T-helper 2 cell treated with Interferon-gamma antibody and Interleukin-4, amounts not matched to agents 100 ng/mL and 5 ng/mL, for 36 hours (primary cell): ENCODE measurements around the gene APOBEC3C. TPM values are rescaled to one million over a fixed set of nuclear protein-coding genes. Genes with fewer than 3 reads are reported as not detected.
"Not testable (repeated sequence)": the region's sequence is repeated elsewhere in the genome, so short reads cannot be mapped to it uniquely, and the experiment has no call there.

Experiments used
- intact Hi-C: fragments of 100-400 bp; cut with micrococcal nuclease; formaldehyde crosslinking; loops from one replicate; pipeline ENCODE4 v1.15.1; 2023
- total RNA-seq: library from RNA; stranded (reverse); gene quantifications from 2 replicates; pipeline ENCODE4 v1.2.3, GENCODE V29; 2022

The APOBEC3C gene
- total RNA-seq, 1 donor from 2014 or later: 97.9 TPM

DNA sequence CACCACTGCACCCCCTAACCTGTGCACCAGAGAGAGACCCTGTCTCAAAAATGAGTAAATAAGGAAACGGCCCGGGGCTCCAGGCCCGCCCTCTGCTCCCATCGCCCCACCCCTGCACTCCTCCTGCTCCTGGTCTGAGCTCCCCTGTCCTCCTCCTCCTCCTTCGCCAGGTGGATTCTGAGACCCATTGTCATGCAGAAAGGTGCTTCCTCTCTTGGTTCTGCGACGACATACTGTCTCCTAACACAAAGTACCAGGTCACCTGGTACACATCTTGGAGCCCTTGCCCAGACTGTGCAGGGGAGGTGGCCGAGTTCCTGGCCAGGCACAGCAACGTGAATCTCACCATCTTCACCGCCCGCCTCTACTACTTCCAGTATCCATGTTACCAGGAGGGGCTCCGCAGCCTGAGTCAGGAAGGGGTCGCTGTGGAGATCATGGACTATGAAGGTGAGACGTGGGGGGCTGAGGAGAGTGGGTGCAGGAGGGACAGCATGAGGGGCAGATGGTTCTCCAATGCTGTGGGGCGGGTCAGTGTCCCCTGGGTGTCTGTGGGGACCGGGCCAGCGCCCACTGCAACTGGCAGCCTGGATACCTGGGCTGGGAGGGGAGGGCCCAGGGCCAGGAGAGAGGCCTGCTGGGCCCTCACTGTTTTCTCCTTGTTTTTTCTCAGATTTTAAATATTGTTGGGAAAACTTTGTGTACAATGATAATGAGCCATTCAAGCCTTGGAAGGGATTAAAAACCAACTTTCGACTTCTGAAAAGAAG lies 3.7 kb downstream of the APOBEC3C start:
- intact Hi-C loops: loop anchor here (10.0 kb wide), 1 partner anchor 297 kb away; the partner anchor contains the start of gene RPL3

DNA sequence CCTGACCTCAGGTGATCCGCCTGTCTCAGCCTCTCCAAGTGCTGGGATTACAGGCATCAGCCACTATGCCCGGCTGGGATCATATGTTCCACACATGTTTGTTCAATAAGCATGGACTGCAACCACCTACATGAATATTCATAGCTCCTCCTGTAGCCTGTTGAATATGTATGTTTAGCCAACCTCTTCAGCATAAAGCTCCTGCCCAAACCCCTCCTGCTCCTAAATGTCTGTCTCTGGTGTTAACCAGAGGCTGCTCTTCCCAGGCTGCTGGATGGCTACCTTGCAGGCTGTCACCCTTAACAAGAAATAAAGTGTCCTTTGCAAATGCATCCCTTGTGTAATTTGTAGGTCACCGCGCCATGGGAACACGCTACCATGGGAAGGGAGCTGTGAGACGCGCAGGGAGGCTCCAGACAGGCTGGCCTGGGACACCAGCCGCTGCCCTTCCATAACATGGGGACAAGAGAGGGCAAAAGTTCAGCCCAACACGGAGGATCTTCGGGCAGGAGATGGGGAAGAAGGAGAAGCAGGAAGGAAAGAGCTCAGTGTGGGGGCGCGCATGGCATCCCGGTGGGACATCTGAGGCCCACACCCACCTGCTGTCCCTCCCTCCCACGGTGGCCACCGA lies 6.1 kb downstream of the APOBEC3C start:
- intact Hi-C loops: not testable (repeated sequence)

DNA sequence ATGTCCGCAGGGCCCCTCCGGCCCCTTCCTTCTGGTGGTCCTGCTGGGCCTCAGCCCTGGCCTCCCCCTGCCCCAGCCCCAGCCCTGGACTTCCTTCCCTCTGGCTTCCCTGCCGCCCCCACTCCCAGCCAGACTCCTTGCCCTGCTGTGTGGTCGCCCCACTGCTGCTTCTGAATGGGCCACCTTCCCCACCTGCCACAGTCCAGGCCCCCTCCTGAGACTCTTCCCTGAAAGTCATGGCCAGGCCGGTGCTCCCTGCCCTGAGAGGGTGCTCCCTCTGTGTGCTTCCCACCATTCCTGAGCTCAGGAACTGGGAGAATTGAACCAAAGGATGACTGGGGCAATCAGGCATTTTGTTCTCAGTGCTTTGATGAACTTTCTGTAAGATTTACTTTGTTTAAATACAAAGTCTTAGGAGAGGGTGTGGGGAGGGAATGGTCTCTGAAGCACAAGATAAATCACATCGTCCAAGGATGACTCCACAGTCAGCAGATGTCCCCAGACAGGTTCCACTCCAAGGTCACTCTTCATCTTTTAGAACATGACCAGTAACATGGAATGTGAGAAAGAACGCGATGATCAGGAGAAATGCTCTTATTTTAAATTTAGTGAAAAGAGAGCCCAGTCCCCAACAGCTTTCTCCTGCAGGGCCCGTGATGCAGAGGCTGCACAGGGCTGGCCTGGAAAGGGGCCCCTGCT lies 7.6 kb downstream of the APOBEC3C start:
- intact Hi-C loops: loop anchor here (1.0 kb wide), 1 partner anchor 7 kb away; the partner anchor contains the start of gene APOBEC3C

DNA sequence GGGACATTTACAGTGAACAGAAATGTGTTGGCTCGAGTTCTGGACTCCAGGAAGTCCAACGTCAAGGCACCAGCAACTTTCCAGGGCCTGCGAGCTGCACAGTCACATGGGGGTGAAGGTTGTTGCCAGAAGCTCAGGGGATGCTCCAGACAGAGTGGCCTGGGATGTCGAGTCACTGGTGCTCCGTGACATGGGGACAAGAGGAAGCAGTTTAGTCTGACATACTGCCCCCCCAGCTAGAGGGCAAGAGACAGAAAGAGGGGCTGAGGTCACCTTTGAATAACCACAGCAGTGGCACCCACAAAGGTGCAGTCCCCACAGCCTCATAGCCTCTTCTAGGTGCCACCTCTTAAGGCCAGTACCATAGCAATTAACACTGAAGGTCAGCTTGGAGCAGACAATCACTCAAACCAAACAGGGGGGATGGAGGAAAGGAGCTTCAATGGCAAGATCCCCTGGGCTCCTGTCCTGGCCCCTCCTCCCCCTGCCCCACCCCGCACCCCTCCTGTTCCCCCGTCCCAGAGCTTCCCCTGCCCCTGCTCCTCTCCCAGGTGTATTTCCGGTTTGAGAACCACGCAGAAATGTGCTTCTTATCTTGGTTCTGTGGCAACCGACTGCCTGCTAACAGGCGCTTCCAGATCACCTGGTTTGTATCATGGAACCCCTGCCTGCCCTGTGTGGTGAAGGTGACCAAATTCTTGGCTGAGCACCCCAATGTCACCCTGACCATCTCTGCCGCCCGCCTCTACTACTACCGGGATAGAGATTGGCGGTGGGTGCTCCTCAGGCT lies 10.7 kb downstream of the APOBEC3C start:
- intact Hi-C loops: no loop called here

DNA sequence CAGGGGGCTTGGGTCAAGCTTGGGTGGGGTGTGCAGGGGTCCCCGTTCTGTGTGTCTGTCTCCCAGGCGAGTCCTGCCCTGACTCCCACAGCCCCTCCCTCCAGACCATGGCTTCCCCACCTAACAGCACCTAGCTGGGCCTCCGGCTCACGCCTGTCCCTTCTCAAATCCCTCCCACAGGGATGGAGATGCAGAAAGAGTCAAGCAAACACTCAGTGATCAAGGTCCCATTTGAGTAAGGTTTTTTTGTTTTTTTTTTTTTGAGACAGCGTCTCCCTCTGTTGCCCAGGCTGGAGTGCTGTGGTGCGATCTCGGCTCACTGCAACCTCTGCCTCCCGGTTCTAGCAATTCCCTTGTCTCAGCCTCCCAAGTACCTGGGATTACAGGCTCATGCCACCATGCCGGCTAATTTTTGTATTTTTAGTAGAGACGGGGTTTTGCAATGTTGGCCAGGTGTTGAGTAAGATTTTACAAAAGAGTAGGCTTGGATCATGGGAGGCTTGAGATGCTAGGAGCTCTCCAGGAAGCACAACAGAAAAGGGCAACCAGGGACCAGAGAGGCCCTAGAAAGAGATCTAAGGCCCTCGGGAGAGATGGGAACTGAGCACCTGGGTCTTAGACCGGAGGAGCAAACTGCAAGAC lies 12.6 kb downstream of the APOBEC3C start:
- intact Hi-C loops: no loop called here

DNA sequence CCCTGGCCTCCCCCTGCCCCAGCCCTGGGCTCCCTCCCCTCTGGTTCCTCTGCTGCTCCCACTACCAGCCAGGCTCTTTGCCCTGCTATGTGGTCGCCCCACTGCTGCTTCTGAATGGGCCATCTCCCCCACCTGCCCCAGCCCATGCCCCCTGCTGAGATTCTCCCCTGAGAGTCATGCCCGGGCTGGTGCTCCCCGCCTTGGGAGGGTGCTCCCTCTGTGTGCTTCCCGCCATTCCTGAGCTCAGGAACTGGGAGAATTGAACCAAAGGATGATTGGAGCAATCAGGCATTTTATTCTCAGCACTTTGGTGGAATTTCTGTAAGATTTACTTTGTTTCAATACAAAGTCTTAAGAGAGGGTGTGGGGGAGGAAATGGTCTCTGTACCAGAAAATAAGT lies 13.7 kb downstream of the APOBEC3C start:
- intact Hi-C loops: no loop called here

DNA sequence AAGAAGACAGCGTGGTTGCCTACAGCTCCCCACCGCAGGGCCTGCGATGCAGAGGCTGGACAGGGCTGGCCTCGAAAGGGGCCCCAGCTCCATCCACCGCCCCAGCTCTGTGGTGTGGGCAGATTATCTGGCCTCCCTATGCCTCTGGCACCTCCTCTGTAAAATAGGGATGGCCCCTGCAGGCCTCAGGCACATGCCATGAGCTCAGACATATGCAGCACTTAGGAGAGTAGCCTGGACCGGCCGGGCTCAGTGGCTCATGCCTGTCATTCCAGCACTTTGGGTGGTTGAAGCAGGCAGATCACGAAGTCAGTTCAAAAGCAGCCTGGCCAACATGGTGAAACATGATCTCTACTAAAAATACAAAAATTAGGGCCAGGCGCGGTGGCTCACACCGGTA lies 14.2 kb downstream of the APOBEC3C start:
- intact Hi-C loops: no loop called here

DNA sequence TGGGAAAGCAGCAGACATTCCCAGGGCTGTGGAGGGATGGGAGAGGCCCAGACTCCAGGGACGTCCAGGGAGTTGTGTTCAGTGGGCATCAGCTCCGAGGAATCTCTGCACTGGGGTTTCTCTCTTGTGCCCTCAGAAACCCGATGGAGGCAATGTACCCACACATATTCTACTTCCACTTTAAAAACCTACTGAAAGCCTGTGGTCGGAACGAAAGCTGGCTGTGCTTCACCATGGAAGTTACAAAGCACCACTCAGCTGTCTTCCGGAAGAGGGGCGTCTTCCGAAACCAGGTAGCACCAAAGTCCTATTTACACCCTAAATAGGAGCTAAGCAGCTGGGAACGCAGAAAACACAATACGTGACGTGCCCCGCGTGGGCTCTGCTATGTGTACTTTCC lies 15.2 kb downstream of the APOBEC3C start:
- intact Hi-C loops: no loop called here

DNA sequence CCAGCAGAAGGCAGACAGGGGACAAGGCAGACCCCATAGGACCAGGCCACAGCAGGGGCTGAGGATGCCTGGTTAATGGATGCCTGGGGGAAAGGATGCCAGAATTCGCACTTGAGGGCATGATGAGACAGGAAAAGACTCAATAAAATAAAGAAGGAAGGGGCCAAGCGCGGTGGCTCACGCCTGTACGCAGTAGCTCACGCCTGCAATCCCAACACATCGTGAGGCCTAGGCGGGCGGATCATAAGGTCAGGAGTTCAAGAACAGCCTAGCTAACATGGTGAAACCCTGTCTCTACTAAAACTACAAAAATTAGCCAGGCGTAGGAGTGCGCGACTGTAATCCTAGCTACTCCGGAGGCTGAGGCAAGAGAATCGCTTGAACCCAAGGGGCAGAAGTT lies 16.6 kb downstream of the APOBEC3C start:
- intact Hi-C loops: no loop called here

DNA sequence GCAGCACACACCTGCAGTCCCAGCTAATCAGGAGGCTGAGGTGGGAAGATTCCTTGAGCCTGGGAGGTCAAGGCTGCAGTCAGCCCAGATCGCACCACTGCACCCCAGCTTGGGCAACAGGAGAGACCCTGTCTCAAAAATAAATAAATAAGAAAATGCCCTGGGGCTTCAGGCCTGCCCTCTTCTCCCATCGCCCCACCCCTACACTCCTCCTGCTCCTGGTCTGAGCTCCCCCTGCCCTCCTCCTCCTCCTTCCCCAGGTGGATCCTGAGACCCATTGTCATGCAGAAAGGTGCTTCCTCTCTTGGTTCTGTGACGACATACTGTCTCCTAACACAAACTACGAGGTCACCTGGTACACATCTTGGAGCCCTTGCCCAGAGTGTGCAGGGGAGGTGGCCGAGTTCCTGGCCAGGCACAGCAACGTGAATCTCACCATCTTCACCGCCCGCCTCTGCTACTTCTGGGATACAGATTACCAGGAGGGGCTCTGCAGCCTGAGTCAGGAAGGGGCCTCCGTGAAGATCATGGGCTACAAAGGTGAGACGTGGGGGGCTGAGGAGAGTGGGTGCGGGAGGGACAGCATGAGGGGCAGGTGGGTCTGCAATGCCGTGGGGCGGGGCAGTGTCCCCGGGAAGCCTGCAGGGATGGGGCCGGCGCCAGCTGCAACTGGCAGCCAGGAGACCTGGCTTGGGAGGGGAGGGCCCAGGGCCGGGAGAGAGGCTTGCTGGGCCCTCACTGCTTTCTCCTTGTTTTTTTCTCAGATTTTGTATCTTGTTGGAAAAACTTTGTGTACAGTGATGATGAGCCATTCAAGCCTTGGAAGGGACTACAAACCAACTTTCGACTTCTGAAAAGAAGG lies 17.6 kb downstream of the APOBEC3C start:
- intact Hi-C loops: not testable (repeated sequence)

DNA sequence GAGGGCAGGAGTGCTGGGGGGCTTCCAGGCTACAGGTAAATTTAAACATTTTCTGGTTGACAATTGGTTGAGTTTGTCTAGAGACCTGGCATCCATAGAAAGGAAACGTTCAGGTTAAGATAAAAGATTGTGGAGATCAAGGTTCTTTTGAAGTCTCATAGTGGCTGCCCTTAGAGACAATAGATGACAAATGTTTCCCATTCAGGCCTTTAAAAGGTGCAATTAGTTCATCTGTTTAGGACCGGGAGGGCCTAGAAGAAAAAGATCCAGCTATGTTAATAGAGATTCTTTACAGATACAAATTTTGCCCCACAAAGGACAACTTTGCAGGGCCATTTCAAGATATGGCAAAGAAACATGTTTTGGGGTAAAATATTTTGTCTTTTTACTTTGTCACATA lies 23.0 kb downstream of the APOBEC3C start:
- intact Hi-C loops: not testable (repeated sequence)

DNA sequence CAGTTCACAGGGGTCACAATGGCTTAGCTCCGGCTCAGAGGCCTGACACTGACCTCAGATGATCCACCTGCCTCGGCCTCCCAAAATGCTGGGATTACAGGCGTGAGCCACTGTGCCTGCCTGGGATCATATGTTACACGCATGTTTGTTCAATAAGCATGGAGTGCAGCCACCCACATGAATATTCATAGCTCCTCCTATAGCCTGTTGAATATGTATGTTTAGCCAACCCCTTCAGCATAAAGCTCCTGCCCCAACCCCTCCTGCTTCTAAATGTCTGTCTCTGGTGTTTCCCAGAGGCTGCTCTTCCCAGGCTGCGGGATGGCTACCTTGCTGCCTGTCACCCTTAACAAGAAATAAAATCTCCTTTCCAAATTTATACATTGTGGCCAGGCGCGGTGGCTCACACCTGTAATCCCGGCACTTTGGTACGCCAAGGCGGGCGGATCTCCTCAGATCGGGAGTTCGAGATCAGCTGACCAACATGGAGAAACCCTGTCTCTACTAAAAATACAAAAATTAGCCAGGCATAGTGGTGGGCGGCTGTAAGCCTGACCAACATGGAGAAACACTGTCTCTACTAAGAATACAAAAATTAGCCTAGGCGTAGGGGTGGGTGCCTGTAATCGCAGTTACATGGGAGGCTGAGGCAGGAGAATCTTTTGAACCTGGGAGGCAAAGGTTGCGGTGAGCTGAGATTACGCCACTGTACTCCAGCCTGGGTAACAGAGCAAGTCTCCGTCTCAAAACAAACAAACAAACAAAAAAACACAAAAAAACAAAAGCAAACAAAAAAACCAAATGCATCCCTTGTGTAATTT lies 25.5 kb downstream of the APOBEC3C start:
- intact Hi-C loops: no loop called here

DNA sequence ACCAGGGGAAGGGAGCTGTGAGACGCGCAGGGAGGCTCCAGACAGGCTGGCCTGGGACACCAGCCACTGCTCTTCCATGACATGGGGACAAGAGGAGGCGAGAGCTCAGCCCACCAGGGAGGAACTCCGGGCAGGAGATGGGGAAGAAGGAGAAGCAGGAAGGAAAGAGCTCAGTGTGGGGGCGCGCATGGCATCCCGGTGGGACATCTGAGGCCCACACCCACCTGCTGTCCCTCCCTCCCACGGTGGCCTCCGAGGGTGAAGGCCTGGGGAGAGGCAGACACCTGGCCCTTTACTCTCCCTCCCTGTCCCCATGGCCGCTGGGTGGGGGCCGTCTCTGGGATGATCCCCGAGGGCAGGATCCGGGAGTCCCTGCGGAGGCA lies 26.1 kb downstream of the APOBEC3C start:
- intact Hi-C loops: not testable (repeated sequence)

DNA sequence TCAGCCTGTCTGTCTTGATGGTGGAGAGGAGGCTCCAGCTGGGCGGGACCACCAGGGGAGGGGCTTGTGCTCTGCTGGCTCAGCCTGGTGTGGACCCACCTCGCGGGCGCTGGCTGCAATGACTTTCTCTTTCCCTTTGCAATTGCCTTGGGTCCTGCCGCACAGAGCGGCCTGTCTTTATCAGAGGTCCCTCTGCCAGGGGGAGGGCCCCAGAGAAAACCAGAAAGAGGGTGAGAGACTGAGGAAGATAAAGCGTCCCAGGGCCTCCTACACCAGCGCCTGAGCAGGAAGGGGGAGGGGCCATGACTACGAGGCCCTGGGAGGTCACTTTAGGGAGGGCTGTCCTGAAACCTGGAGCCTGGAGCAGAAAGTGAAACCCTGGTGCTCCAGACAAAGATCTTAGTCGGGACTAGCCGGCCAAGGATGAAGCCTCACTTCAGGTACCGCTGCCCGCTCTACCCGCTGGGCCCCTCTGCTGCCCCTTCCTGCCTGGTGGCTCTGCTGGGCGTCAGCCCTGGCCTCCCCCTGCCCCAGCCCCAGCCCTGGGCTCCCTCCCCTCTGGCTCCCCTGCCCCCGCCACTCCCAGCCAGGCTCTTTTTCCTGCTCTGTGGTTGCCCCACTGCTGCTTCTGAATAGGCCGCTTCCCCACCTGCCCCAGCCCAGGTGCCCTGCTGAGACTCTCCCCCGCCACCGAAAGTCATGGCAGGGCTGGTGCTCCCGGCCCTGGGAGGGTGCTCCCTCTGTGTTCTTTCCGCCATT lies 26.7 kb downstream of the APOBEC3C start, which contains the start of gene APOBEC3F:
Gene APOBEC3F (plus strand): TSS at position 327 of the 759 bp plus-strand sequence. CDS start 97 bp downstream, at position 424.
- intact Hi-C loops: not testable (repeated sequence)

DNA sequence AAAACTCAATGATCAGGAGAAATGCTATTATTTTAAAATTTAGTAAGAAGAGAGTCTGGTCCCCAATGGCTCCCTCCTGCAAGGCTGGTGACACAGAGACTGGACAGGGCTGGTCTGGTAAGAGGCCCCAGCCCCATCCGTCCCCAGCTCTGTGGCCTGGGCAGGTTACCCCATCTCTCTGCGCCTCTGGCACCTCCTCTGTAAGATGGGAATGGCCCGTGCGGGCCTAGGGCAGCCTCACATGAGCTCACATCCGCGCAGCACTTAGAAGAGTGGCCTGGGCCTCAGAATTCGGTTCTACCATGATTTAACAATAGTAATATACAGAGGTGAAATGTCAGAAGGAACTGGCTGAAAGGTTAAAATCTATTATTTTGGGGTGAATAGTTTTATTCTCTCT lies 27.9 kb downstream of the APOBEC3C start:
- intact Hi-C loops: no loop called here

DNA sequence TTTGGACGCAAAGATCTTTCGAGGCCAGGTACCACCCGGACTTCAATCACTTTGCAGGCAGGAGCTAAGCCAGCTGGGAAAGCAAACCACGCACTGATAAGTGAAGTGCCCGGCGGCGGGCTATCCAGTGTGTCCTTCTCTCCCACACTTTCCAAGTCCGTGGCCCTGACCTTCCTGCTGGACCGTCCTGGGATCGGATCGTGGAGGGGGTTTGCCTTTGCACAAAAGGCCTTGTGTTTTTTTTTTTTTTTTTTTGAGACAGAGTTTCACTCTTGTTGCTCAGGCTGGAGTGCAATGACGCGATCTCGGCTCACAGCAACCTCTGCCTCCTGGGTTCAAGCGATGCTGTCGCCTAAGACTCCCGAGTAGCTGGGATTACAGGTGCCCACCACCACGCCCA lies 29.0 kb downstream of the APOBEC3C start:
- intact Hi-C loops: not testable (repeated sequence)

DNA sequence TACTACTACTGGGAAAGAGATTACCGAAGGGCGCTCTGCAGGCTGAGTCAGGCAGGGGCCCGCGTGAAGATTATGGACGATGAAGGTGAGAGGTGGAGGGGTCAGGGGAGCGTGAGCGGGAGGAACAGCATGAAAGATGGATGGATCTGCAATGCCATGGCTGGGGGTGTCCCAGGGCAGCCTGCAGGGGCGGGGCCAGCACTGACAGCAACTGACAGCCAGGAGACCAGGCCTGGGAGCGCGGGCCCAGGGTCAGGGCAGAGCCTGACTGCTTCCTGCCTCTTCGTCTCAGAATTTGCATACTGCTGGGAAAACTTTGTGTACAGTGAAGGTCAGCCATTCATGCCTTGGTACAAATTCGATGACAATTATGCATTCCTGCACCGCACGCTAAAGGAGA lies 31.1 kb downstream of the APOBEC3C start:
- intact Hi-C loops: not testable (repeated sequence)

DNA sequence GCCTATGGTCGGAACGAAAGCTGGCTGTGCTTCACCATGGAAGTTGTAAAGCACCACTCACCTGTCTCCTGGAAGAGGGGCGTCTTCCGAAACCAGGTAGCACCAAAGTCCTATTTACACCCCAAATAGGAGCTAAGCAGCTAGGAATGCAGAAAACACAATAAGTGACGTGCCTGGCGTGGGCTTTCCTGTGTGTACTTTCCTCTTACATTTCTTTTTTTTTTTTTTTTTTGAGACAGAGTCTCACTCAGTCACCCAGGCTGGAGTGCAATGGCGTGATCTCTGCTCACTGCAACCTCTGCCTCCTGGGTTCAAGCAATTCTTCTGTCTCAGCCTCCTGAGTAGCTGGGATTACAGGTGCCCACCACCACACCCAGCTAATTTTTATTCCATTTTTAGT lies 35.4 kb downstream of the APOBEC3C start:
- intact Hi-C loops: not testable (repeated sequence)
